ENCODE data around the gene OARD1.

DNA sequence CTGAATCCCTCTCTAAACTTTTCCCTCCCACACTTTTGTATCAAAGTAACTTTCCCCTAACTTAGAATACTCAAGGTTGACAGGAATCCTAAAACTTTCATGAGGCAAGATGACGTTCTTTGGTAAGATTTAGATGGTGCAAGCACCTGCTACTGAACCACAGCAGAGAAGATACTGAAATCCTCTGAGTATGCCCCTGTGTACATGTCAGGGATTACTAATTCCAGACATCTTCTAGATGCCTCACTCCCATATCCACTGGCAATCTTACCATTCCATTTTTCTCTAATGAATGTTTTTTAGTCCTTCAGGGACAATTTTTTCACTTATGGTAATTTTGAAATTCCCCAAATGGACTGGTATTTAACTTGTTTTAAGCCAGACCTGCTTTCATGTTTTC, 10.1 kb downstream of the OARD1 start:
- TF ChIP-seq EZH2 (optimal IDR thresholded peaks at IDR 0.05; ENCODE audit: low read depth, low read length), result no peak
- TF ChIP-seq, protein P1, sequence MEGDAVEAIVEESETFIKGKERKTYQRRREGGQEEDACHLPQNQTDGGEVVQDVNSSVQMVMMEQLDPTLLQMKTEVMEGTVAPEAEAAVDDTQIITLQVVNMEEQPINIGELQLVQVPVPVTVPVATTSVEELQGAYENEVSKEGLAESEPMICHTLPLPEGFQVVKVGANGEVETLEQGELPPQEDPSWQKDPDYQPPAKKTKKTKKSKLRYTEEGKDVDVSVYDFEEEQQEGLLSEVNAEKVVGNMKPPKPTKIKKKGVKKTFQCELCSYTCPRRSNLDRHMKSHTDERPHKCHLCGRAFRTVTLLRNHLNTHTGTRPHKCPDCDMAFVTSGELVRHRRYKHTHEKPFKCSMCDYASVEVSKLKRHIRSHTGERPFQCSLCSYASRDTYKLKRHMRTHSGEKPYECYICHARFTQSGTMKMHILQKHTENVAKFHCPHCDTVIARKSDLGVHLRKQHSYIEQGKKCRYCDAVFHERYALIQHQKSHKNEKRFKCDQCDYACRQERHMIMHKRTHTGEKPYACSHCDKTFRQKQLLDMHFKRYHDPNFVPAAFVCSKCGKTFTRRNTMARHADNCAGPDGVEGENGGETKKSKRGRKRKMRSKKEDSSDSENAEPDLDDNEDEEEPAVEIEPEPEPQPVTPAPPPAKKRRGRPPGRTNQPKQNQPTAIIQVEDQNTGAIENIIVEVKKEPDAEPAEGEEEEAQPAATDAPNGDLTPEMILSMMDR (IDR thresholded peaks at IDR 0.05; ENCODE audit: low read length), result no peak

All from MM.1S (cell line).